ENCODE results near the gene PAAF1. TPM values are rescaled to one million over a fixed set of nuclear protein-coding genes. Genes with fewer than 3 reads are reported as not detected.

Gene PAAF1
- total and polyA plus RNA-seq, 2 of the 13 experiments (the other 11 are each of a cell fraction or from before 2014, with no cell fraction given), result 13.5 to 28.8 TPM

GRCh38 chr11:73876424-73877310 is at the start of gene PAAF1, which contains the start of gene COA4 (continued):
- TF ChIP-seq ZNF446 (CRISPR knock-in tag; IDR thresholded peaks at IDR 0.05) (no peak; the same call in 1 of the 2 replicates), ZNF660 (CRISPR knock-in tag; IDR thresholded peaks at IDR 0.05; ENCODE audit: borderline replicate concordance, low read depth) (no peak), ZFP82 (CRISPR knock-in tag; IDR thresholded peaks at IDR 0.05; ENCODE audit: borderline replicate concordance) (no peak), ZNF784 (CRISPR knock-in tag; IDR thresholded peaks at IDR 0.05; ENCODE audit: borderline replicate concordance) (peak; percentile 67), ZNF749 (CRISPR knock-in tag; IDR thresholded peaks at IDR 0.05; ENCODE audit: borderline replicate concordance) (peak; percentile 90), ARID2 (CRISPR knock-in tag; IDR thresholded peaks at IDR 0.05; ENCODE audit: borderline replicate concordance) (no peak), MIXL1 (CRISPR knock-in tag; IDR thresholded peaks at IDR 0.05) (peak; percentile 39; the same call in 1 of the 2 replicates), KLF11 (CRISPR knock-in tag; IDR thresholded peaks at IDR 0.05) (peak; percentile 63; the same call in 1 of the 2 replicates), NKX3-1 (CRISPR knock-in tag; IDR thresholded peaks at IDR 0.05) (no peak), NFE2L1 (CRISPR knock-in tag; IDR thresholded peaks at IDR 0.05; ENCODE audit: borderline replicate concordance) (peak; percentile 74; the same call in 1 of the 2 replicates), NCOA1 (CRISPR knock-in tag; IDR thresholded peaks at IDR 0.05) (no peak; the same call in 1 of the 2 replicates), ZNF230 (CRISPR knock-in tag; IDR thresholded peaks at IDR 0.05) (peak; percentile 34; the same call in 1 of the 2 replicates), ELF3 (CRISPR knock-in tag; IDR thresholded peaks at IDR 0.05) (peak; percentile 90), JDP2 (CRISPR knock-in tag; IDR thresholded peaks at IDR 0.05; ENCODE audit: borderline replicate concordance) (no peak), ZFP36 (IDR thresholded peaks at IDR 0.05; ENCODE audit: borderline replicate concordance, low read depth, low read length, partially characterized antibody) (no peak), KIAA2018 (CRISPR knock-in tag; IDR thresholded peaks at IDR 0.05; ENCODE audit: borderline replicate concordance) (no peak), FOXP1 (IDR thresholded peaks at IDR 0.05) (no peak), FOXP1 (CRISPR knock-in tag; IDR thresholded peaks at IDR 0.05) (no peak), MAF1 (CRISPR knock-in tag; IDR thresholded peaks at IDR 0.05; ENCODE audit: borderline replicate concordance) (peak; percentile 27; the same call in 1 of the 2 replicates)
